ENCODE results near the gene NXPE1. TPM values are rescaled to one million over a fixed set of nuclear protein-coding genes. Genes with fewer than 3 reads are reported as not detected.

The NXPE1 gene
- polyA plus RNA-seq, 2 of the 4 experiments (the other 2 are of a cell fraction), result not detected

GRCh38 chr11:114478001-114478410, 81.7 kb downstream of the NXPE1 start:
- FAIRE-seq, result no peak
- POLR2A ChIA-PET, result no interaction called here
- 52% methylated on average over 2 of the region's 2 CpGs for WGBS (ENCODE audit: missing lambda C conversion rate)
- DNase-seq (ENCODE audit: low read depth in 1 of 2, low spot score in 1 of 2), result no peak
- no peak overlapping the region for H3K4me3 ChIP-seq
- no peak for ATAC-seq
- CTCF ChIA-PET, result no interaction called here
- H3K4me2 ChIP-seq, result no peak overlapping the region
- H3K27ac ChIP-seq, result no peak overlapping the region
- no peaks in the 10 kb centered on the region for H3K9me3 ChIP-seq
- TF ChIP-seq JUNB (IDR thresholded peaks at IDR 0.05) (no peak), EP300 (IDR thresholded peaks at IDR 0.05) (no peak), MYC (IDR thresholded peaks at IDR 0.05; ENCODE audit: borderline replicate concordance, low read length) (no peak), FOSB (CRISPR knock-in tag; IDR thresholded peaks at IDR 0.05) (no peak)
- no peaks in the 10 kb centered on the region for H3K4me1 ChIP-seq

- no peak overlapping the region for H3K27ac ChIP-seq
- DNase-seq (ENCODE audit: low read depth in 1 of 2, low spot score in 1 of 2) (no peak), FAIRE-seq (no peak), ATAC-seq (no peak)
- TF ChIP-seq RAD21 (conservative IDR thresholded peaks at IDR 0.05 in 1 of 2, IDR thresholded peaks at IDR 0.05 in 1 of 2), result no peak
- TF ChIP-seq ZFP36 (IDR thresholded peaks at IDR 0.05; ENCODE audit: borderline replicate concordance, partially characterized antibody), result no peak
- TF ChIP-seq BCL3 (IDR thresholded peaks at IDR 0.05), result no peak
- TF ChIP-seq PHF8 (IDR thresholded peaks at IDR 0.05; ENCODE audit: borderline replicate concordance, low read depth), result no peak
- TF ChIP-seq CTCF (IDR thresholded peaks at IDR 0.05), result no peak
- TF ChIP-seq NFE2L2 (conservative IDR thresholded peaks at IDR 0.05; ENCODE audit: low read length), result no peak
- TF ChIP-seq MAFK (IDR thresholded peaks at IDR 0.05; ENCODE audit: partially characterized antibody), result no peak
- TF ChIP-seq NPAS2 (CRISPR knock-in tag; IDR thresholded peaks at IDR 0.05; ENCODE audit: borderline replicate concordance), result no peak
- TF ChIP-seq RFX5 (IDR thresholded peaks at IDR 0.05), result no peak
- no peak for TF ChIP-seq HOXB5 (CRISPR knock-in tag; IDR thresholded peaks at IDR 0.05)
- no peaks in the 10 kb centered on the region for H3K4me1 ChIP-seq
- H3K9me3 ChIP-seq, result no peaks in the 10 kb centered on the region
- POLR2A ChIA-PET, result no interaction called here
- no peak overlapping the region for H3K4me2 ChIP-seq
- no peak overlapping the region for H3K4me3 ChIP-seq
- CTCF ChIA-PET, result no interaction called here
- WGBS (ENCODE audit: missing lambda C conversion rate), result 73% methylated on average over 2 of the region's 2 CpGs
Observed at GRCh38 chr11:114472661-114473060, 87.0 kb downstream of the NXPE1 start.

Small RNAs within 50 kb of the gene (small RNA-seq; reads per million reads assigned to genes)
- 0 to 0.29 (median 0) reads per million in 6 experiments for gene RF01210

Other genes with a start within 250 kb of the NXPE1 start
- 7.7 and 9.3 TPM in 2 replicates for gene C11orf71, start 159.4 kb downstream of the NXPE1 start, polyA plus RNA-seq (2011; rRNA removed)
- 4.4 to 6.2 TPM (median 6.0 TPM) in 3 replicates for gene C11orf71, start 159.4 kb downstream of the NXPE1 start, polyA plus RNA-seq (2017; fragmentation: RNase III; extraction: RNeasy Plus Mini Kit Qiagen cat#74134 plus additional on column Dnase treatment)
- gene RBM7, start 159.2 kb downstream of the NXPE1 start, polyA plus RNA-seq (2011; rRNA removed), result 41.2 and 52.2 TPM in 2 replicates
- gene RBM7, start 159.2 kb downstream of the NXPE1 start, polyA plus RNA-seq (2017; fragmentation: RNase III; extraction: RNeasy Plus Mini Kit Qiagen cat#74134 plus additional on column Dnase treatment), result 31.6 to 36.2 TPM (median 33.6 TPM) in 3 replicates
- gene REXO2, start 120.4 kb downstream of the NXPE1 start, polyA plus RNA-seq (2011; rRNA removed), result 215 and 226 TPM in 2 replicates
- gene REXO2, start 120.4 kb downstream of the NXPE1 start, polyA plus RNA-seq (2017; fragmentation: RNase III; extraction: RNeasy Plus Mini Kit Qiagen cat#74134 plus additional on column Dnase treatment), result 192 to 218 TPM (median 214 TPM) in 3 replicates
- not detected in 2 replicates for gene NXPE4, start 35.9 kb upstream of the NXPE1 start, polyA plus RNA-seq (2011; rRNA removed)
- gene NXPE4, start 35.9 kb upstream of the NXPE1 start, polyA plus RNA-seq (2017; fragmentation: RNase III; extraction: RNeasy Plus Mini Kit Qiagen cat#74134 plus additional on column Dnase treatment), result not detected in 3 replicates
- gene NXPE2, start 118.6 kb upstream of the NXPE1 start, polyA plus RNA-seq (2011; rRNA removed), result 0.04 and 0.09 TPM in 2 replicates
- gene NXPE2, start 118.6 kb upstream of the NXPE1 start, polyA plus RNA-seq (2017; fragmentation: RNase III; extraction: RNeasy Plus Mini Kit Qiagen cat#74134 plus additional on column Dnase treatment), result not detected in 3 replicates